HCT116 (cell line): ENCODE data around the gene SPAG8.

Source experiments
- CEBPB ChIP-seq: IDR thresholded peaks from 2 replicates; pipeline ENCODE4 v1.6.1; 2012; ENCODE audit warnings: low read depth
- EZH2 ChIP-seq: fragments of 200-600 bp; sonication (generic); IDR thresholded peaks from 2 replicates; pipeline ENCODE4 v1.6.1; 2017; ENCODE audit warnings: antibody characterized with exemption, mixed run types
- EZH2phosphoT487 ChIP-seq: fragments of 200-600 bp; IDR thresholded peaks from 2 replicates; pipeline ENCODE4 v1.6.1; 2018; ENCODE audit warnings: antibody characterized with exemption, borderline replicate concordance
- TF ChIP-seq, protein P1 (sequence below), 3 experiments: fragments of 200-600 bp in 1 of 3; sonication (generic) in 1 of 3; IDR thresholded peaks in 2 of 3; conservative IDR thresholded peaks in 1 of 3; 2 replicates each; pipeline ENCODE4 v1.5.1; 2012 to 2017; ENCODE audit warnings: low read depth in 2 of 3, low read length in 2 of 3, antibody characterized with exemption in 1 of 3, borderline replicate concordance in 1 of 3, control low read depth in 1 of 3, mild to moderate bottlenecking in 1 of 3, mixed read lengths in 1 of 3, mixed run types in 1 of 3, moderate library complexity in 1 of 3; ENCODE audit not compliant: insufficient read depth in 1 of 3

DNA sequence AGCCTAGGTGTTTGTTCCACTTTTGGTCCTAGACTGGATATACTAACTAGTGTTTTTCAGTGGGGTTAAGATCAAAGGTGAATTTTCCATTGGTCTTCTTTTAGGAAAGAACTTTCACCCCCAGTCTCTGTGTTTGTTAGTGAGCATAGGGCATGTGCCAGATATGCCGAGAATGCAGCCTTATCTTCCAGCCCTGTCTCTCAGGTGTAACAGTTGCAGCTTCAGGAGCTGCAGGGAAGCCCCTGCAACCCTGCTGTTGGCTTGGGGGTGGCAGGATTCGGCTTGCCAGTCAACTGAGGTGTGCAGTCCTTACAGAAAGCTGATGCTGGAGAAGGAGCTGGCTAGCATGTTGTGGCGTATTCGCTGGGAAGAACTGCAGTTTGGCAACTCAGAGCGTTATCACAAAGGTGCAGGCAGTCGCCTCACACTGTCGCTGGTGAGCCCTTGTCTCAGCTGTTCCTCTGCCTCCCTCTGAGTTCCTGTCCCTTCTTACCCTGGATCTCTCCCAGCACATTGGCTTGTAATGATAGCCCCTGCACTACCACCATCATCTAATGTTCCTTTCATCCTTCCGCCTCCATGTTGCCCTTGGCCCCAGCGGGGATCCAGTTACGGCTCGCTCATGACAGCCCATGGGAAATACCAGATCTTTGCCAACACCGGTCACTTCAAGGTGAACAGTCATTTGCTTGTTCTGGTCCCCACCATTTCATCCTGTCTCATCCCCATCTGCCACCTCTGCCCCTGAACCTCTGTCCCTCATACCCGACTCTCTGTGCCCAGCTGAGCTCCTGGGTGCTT lies 10.5 kb downstream of the SPAG8 start:
- TF ChIP-seq CEBPB: no peak
- TF ChIP-seq EZH2phosphoT487: no peak
- TF ChIP-seq, protein P1, sequence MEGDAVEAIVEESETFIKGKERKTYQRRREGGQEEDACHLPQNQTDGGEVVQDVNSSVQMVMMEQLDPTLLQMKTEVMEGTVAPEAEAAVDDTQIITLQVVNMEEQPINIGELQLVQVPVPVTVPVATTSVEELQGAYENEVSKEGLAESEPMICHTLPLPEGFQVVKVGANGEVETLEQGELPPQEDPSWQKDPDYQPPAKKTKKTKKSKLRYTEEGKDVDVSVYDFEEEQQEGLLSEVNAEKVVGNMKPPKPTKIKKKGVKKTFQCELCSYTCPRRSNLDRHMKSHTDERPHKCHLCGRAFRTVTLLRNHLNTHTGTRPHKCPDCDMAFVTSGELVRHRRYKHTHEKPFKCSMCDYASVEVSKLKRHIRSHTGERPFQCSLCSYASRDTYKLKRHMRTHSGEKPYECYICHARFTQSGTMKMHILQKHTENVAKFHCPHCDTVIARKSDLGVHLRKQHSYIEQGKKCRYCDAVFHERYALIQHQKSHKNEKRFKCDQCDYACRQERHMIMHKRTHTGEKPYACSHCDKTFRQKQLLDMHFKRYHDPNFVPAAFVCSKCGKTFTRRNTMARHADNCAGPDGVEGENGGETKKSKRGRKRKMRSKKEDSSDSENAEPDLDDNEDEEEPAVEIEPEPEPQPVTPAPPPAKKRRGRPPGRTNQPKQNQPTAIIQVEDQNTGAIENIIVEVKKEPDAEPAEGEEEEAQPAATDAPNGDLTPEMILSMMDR (IDR thresholded peaks at IDR 0.05 in 2 of 3, conservative IDR thresholded peaks at IDR 0.05 in 1 of 3; ENCODE audit: borderline replicate concordance in 1 of 3, insufficient read depth in 1 of 3, low read depth in 2 of 3, low read length in 2 of 3): no peak
- no peak for TF ChIP-seq EZH2
